Coronary artery (tissue), 2 donors: ENCODE results near the gene MCTP2.
"Not testable (repeated sequence)": the region's sequence is repeated elsewhere in the genome, so short reads cannot be mapped to it uniquely, and the experiment has no call there.

Experiments
- DNase-seq: peaks from one replicate; pipeline ENCODE4 v3.0.0-alpha.2; 2017; ENCODE audit warnings: low spot score
- H3K27ac ChIP-seq, 2 donors: fragments of 200-600 bp; sonication (generic); one replicate each; pipeline ENCODE4 v1.5.1; 2016 to 2019
- H3K4me3 ChIP-seq: fragments of 200-600 bp; sonication (generic); 2 replicates; pipeline ENCODE4 v1.5.1; 2016; ENCODE audit warnings: mild to moderate bottlenecking, moderate library complexity
- TF ChIP-seq, protein P1 (sequence below): fragments of 200-600 bp; sonication (generic); IDR thresholded peaks from one replicate; pipeline ENCODE4 v1.5.1; 2019; ENCODE audit warnings: antibody characterized with exemption

The MCTP2 gene

DNA sequence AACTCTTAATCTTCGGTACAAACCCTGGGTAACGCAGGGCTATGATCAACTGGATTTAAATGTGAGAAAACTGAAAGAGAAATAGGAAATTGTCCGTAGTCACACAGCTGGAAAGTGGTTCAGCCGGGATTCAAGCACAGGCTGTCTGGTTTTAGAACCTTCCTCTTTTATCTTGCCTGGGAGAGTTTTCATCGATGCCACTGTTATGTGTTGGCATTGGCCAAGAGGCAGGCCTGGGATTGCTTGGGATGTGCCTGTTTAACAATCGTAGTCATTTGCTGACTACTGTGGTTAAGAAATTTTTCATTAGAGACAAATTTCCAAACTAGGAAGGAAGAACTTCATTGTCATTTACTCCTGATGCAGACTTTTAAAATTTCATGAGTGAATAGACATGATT lies 4.3 kb downstream of the MCTP2 start:
- Histone ChIP-seq H3K4me3 (no peak overlapping the region), H3K27ac (no peak overlapping the region)
- DNase-seq: no peak
- TF ChIP-seq, protein P1, sequence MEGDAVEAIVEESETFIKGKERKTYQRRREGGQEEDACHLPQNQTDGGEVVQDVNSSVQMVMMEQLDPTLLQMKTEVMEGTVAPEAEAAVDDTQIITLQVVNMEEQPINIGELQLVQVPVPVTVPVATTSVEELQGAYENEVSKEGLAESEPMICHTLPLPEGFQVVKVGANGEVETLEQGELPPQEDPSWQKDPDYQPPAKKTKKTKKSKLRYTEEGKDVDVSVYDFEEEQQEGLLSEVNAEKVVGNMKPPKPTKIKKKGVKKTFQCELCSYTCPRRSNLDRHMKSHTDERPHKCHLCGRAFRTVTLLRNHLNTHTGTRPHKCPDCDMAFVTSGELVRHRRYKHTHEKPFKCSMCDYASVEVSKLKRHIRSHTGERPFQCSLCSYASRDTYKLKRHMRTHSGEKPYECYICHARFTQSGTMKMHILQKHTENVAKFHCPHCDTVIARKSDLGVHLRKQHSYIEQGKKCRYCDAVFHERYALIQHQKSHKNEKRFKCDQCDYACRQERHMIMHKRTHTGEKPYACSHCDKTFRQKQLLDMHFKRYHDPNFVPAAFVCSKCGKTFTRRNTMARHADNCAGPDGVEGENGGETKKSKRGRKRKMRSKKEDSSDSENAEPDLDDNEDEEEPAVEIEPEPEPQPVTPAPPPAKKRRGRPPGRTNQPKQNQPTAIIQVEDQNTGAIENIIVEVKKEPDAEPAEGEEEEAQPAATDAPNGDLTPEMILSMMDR: no peak

DNA sequence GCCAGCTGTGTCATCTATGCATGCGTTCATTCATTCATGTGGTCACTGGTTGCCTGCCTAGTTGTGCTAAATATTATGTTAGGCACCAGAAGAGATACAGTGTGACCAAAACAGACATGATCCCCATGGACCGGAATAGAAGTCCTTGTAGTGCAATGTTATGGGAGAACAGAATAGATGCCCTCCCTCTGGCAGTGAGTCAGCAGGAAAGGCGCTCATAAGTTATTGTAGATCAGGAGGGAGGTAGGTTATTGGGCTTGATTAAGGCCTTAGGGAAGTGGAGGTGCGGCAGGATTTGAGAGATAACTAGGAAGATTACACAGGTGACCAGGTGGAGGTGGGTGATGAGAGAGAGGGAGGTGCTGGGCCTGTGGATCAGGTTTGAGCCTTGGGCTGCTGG lies 5.2 kb downstream of the MCTP2 start:
- Histone ChIP-seq H3K27ac (no peak overlapping the region), H3K4me3 (no peak overlapping the region)
- TF ChIP-seq, protein P1: no peak
- no peak for DNase-seq

DNA sequence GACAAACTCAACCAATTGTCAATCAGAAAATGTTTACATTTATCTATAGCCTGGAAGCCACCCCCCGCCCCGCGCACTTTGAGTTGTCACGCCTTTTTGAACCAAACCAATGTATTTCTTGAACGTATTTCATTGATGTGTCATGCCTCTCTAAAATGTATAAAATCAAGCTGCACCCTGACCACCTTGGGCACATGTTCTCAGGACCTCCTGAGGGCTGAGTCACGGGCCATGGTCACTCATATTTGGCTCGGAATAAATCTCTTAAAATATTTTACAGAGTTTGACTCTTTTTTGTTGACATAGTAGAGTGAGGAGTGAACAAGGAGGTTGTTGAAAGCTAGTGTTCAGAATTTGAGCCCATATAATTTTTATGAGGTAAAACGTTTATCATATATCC lies 6.5 kb downstream of the MCTP2 start:
- Histone ChIP-seq H3K4me3 (no peak overlapping the region), H3K27ac (no peak overlapping the region)
- TF ChIP-seq, protein P1: no peak
- DNase-seq: no peak

DNA sequence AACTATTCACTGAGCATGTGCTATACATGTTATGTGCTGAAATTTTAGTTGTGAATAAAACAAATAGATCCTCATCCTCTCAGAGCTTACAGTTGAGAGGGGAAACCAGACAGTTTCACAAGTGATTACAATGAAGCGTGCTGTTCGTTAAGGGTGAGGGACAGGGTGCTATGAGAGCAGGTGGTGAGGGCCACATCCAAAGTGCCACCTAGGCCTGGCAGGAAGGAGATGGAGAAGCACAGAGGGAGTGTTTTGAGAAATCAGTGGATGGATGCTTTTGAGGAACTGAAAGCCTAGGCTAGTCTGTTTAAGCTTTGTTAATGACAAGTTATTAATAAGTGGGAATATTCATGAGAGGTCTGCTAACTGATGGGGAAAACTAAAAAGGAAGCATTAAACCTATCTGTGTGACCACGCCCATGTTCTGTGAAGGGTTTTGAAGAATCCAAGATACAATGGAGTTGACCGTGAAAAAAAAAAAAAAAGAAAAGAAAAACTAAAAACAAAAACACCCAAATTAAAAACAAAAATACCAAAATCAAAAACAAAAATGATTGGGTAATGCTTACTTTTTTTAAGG lies 7.3 kb downstream of the MCTP2 start:
- TF ChIP-seq, protein P1: no peak
- H3K4me3 ChIP-seq: no peak overlapping the region
- no peak overlapping the region for H3K27ac ChIP-seq
- DNase-seq: no peak

DNA sequence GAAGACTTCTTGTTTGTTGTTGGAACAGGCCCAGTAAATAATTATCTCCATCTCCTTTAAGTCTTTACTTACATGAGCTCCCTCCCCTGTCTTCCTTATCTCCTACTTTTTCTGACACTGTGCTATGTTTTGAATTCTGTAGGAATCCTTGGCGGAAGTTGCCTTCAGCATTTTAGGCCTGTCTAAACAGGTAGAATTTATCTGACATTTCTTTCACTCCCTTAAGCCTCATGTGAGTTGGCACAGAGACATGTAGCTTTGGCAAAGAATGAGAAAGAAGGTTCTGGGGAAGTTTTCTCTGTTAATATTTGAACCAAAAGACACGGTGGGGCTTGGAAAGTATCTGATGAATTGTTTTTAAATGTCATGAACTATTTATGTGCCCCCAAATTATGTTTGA lies 8.1 kb downstream of the MCTP2 start:
- Histone ChIP-seq H3K4me3 (no peak overlapping the region), H3K27ac (no peak overlapping the region)
- DNase-seq: no peak
- TF ChIP-seq, protein P1: no peak

DNA sequence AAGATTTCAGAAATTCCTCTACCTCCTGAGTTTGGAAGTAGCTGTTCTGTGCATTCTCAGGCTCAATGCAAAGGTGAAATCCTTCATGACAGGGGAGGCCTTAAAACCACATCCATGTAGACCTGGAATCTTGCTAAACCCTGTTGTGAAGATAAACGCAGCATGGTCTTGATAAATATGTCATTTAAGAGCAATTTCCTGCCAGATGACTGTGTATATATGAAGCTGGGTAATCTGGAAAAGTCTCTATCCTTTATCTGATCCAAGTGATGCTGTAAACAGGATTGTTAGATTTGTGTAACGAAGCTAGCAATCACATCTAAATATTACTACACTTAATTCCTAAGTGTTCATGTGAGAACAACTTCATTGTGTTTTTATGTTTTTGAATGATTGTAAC lies 9.1 kb downstream of the MCTP2 start:
- no peak overlapping the region for H3K4me3 ChIP-seq
- TF ChIP-seq, protein P1: no peak
- H3K27ac ChIP-seq: no peak overlapping the region
- no peak for DNase-seq

DNA sequence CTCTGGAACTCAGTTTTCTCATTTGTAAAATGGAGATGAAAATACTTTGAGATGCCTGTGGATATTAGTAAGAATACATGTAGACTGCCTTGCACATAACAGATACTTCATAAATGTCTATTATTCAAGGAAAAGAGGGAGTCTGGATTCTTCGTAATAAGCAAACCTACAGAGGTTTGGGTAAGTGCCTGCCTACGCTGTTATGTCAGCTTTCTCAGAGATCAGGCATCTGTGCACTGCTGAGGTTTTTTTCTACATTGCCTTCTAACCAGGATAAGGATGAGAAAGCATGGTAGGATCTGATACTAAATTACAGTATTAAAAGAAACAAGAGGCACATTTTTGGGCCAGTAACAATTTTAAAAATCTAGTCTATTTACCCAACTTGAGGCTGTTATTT lies 10.9 kb downstream of the MCTP2 start:
- TF ChIP-seq, protein P1: no peak
- DNase-seq: no peak
- H3K27ac ChIP-seq: no peak overlapping the region

DNA sequence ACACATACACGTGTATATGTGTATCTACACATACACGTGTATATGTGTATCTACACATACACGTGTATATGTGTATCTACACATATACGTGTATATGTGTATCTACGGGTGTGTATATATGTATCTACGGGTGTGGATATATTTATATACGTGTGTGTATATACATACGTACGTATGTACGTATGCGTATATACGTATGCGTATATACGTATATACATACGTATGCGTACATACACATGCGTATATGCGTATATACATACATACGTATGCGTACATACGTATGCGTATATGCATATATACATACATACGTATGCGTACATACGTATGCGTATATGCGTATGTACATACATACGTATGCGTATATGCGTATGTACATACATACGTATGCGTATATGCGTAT lies 11.6 kb downstream of the MCTP2 start:
- not testable (repeated sequence) for DNase-seq, H3K4me3 ChIP-seq, H3K27ac ChIP-seq

More for the DNA sequence above, 10.9 kb downstream of the MCTP2 start:
- no peak overlapping the region for H3K4me3 ChIP-seq
